NCI-H345 treated with DMSO at 0.1 percent for 48 hours (cell line): Measurements from ENCODE around the gene SBF2.
"Not testable (repeated sequence)": the region's sequence is repeated elsewhere in the genome, so short reads cannot be mapped to it uniquely, and the experiment has no call there.

Experiments used
- DNase-seq: peaks from one replicate; lab custom pipeline; 2025; ENCODE audit not compliant: unreplicated experiment; lab: John Stamatoyannopoulos, UW

The SBF2 gene

DNA sequence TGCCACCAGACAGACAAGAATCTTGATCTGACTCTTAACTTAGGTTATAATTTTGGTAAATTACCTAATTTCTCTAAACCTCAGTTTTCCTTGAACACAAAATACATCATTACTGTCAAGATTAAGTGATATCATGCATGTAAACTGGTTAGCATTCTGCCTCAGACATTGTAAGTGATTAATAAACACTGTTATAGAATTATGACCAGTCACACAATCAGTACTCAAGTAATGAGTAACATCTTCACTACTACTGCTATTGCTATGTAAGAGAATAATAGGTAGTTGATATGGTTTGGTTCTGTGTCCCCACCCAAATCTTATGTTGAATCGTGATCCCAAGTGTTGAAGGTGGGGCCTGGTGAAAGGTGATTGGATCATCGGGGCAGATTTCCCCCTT lies 218.9 kb downstream of the SBF2 start:
- no peak for DNase-seq

DNA sequence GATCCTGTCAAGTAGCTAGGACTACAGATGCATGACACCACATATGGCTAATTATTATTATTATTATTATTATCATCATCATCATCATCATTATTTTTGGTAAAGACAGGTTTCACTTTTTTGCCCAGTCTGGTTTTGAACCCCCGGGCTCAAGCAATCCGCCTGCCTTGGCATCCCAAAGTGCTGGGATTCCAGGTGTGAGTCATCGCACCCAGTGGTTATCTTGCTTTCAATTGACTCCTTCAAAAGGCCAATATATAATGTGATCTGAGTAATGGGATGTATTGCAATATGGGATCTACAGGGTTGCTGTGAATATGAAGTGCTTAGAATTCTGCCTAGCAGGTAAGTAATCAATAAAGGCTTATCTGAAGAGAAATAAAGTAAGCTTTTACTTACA lies 221.2 kb downstream of the SBF2 start:
- no peak for DNase-seq

DNA sequence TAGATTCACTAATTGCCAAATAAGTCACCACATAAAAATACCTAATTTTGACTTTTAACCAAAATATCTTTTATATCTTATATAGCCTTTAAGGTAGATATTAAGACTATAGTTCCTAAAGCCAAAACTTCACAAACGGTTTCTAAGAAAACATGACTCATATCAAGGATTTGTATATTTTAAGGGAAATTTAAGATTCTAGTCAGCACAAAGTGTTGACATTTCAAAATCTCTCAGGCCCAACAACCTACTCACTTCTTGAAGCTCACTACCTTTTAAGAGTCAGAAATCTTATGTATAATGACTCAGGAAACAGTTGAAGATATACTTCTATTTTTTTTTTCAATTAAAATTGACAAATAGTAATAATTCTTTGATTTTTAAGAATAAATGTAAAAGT lies 221.9 kb downstream of the SBF2 start:
- no peak for DNase-seq

DNA sequence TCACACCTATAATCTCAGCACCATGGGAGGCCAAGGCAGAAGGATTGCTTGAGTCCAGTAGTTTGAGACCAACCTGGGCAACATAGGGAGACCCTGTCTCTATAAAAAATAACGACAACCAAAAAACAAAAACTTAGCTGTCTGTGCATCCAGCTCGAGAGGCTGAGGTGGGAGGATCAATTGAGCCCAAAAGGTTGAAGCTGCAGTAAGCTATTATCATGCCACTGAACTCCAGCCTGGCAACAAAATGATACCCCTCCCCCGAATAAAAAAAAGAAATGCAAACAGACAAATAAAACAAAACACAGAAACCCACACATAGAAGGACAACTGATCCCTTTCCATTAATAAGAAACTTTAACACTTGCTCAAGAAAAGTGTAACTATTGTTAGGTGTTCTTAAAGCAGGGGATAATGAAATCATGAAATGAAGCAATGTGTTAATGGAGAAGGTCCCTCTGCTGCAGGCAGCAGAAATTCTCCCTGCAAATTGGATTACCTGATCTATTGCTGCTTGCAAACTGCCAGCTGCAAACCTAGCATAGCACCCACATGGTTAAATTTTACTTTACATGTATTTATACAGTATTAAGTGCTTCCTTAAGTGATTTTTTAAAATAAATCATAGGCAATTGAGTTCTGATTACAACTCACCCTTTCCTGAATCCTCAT lies 226.3 kb downstream of the SBF2 start:
- no peak for DNase-seq

DNA sequence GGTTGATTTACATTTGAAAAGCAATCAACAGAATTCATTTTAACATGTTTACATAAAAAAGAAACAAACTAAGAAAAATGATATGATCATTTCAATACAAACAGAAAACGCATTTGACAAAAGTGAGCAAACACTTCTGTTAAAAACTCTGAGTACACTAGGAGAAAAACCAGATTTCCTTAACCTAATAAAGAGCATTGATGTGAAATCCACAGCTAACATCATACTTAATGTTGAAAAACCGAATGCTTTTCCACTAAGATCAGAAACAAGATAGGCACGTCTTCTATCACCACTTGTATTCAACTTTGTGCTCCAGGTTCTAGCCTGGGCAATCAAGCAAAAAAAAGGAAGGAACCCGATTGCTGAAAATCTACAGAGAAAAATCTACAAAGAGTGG lies 227.6 kb downstream of the SBF2 start:
- DNase-seq: no peak

DNA sequence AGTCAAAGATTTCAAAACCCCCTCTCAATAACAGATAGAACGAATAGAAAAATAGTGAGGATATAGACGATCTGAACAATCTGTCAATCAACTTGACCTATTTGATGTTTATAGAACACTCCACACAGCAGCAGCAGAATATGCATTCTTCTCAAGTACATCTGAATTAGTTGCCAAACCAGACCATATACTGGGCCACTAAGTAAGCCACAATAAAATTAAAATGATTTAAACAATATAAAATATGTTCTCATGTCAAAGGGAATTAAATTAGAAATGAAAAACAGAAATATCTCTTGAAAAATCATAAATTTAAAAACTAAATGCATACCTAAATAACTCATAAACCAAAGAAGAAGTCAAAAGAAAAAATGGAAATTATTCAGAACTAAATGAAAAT lies 229.2 kb downstream of the SBF2 start:
- no peak for DNase-seq

DNA sequence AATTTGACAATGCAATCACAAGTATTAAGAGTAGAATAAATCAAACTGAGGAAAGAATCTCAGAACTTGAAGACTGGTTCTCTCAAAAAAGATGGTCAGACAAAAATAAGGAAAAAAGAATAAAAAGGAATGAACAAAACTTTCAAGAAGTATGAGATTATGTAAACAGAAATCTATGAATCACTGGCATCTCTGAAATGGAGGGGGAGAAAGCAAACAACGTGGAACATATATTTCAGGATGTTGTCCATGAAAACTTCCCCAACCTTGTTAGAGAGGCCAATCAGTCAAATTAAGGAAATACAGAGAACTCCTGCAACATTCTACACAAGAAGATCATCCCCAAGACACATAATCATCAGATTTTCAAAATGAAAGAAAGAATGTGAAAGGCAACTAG lies 235.7 kb downstream of the SBF2 start:
- no peak for DNase-seq

DNA sequence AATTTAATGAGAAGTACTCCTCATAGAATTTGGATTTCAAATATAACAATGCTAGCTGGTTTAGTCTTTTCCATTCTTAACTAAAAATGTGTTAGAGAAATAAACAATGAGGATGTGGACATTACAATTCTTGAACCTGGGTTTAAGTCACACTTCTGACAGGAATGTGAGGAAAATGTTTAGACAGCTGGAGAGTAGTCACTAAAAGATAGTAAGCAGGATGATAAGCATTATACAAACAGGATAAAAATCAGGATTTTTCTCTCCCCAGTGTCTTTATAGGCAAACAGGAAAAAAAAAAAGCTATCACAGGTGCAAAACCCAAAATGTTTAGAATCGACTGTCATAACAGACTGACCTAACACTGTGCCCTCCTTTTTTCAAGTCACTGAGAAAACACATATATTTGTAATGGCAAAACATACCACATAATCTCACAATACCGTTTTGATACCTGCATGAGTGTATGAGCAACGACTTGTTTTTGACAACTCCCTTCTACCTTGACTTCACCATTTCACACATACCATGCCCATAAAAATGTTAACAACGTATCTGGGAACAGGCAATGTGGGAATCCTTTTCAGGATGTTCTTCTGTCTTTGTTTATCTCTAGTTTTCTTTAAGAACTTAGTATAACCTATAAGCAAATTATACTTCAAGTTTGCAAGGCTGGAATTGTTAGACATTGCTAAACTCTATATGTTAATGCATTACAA lies 242.0 kb downstream of the SBF2 start:
- no peak for DNase-seq

DNA sequence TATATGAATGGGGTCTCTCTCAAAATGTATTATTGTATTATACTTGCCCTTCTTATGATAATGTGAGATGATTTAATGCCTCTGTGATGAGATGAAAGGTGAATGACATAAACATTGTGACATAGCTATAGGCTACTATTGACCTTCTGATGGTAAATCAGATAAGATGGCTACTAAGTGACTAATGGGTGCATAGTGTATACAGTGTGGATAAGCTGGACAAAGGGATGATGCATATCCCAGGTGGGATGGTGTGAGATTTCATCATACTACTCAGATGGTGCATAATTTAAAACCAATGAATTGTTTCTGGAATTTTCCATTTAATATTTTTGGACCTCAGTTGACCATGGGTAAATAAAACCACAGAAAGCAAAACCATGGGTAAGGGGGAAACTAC lies 243.5 kb downstream of the SBF2 start:
- no peak for DNase-seq

DNA sequence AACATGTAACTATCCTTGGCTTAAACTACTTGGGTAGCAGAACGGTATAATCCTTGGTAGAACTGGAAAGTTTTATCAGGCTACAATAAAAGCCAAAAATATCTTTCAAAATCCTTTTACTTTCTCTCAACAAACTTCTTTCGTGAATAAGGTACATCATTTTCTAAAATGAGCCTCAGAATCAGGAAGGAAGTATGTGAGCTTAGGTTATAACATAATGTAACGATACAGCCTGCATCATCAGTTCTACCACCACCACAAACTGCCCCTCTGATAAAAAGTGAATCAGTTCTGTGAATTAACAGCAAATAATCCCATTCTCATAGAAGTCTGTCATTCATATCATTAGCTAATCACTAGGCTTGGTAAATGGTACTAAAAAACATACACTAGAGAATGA lies 244.3 kb downstream of the SBF2 start:
- no peak for DNase-seq

DNA sequence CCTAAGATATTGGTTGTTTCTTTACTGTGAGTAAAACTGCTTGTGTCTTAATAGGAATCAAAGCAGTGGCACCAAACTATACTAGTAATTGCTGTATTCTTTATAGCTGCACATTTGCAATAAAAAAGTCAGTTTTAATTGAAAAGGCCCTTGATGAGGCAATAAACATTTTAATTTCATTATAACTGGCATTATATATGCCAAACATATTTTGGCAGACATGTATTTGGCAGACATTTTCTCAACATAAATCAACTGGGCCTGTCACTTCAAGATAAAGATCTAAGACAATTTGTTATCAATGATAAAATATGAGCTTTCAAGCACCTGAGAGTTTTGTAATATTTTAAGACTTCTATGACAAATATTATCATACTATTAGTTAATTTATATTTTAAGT lies 245.7 kb downstream of the SBF2 start:
- no peak for DNase-seq

DNA sequence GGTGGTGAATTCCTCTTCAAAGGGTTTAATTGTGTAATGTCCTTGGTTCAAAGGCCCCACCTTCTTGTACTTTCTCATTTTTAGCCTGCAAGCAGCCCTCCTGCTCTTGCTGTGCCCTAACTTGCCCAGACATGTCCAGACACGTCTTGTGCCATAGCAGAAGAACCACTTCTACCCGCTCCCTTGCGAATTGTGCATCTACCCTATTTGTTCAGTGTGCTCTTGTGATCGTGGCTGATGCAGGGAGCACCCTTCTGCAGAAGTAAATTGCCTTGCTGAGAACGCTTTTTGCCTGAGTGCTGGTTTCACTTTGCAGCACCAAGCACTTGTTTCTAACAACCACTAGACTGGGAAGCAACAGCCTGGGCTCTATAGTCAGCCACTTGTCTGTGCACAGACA lies 249.4 kb downstream of the SBF2 start:
- no peak for DNase-seq

DNA sequence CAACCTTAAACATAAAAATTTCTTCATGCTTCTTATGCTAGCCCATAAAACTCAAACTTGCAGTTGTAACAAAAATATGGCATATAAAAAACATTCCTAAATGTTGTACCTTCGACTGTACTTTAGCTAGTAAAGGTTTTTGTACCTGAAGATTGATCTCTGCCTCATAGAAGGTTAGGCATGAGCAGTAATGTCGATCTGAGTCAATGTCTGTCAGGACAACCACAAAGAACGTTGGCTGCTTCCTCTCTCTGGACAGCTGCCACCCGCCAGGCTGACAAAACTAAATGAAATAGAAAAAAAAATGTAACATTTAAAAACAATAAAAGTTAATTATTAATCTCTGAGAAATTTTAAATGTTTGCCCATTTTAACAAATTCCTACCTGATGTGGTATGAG lies 251.3 kb downstream of the SBF2 start:
- no peak for DNase-seq

DNA sequence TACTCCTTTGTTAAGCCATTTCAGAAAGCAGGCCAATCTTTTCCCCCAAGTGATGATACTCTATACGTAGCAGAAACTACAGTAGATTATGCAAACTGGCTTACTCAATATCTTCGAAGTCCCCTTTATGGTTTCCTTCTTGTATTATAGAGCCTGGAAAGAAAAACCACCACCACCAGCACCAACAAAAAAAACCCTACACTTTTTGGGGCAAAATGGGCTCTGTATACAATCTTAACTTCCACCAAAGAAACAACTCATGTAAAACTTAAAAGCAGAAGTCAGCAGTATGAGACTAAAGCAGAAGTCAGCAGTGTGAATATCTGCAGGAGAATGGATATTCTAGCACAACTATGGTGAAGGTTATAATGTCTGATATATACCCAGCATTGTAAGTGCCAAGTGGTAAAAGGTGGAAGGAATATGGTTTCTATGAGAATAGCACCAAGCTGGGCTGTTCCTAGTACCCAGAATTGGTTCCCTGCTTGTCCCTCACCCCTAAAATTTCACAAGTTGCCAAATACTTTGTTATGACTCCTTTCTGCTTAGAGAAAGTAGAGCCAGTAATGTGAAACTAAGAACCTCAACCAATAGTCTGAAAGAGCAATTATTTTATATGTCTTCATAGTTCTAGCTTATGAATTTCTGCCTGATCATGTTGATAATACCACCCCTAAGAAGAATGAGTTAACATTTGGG lies 252.1 kb downstream of the SBF2 start:
- no peak for DNase-seq

DNA sequence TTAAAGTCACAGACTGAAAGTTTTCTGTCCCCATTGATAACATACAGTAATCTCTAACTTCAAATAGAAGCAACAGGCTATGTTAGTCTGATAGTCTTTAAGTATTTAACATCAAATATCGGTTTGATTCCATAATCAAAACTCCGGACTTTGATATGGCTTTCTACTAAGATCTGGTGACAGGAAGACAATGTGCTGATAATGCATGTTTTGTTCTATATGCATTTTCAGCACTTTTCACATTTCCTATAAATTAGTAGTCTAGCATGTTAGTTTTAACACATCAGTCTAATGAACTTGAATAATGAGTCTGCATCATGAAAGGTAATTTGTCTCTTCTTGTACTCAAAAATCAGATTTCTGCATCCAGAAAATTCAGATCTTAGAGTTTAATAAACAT lies 252.7 kb downstream of the SBF2 start:
- no peak for DNase-seq

DNA sequence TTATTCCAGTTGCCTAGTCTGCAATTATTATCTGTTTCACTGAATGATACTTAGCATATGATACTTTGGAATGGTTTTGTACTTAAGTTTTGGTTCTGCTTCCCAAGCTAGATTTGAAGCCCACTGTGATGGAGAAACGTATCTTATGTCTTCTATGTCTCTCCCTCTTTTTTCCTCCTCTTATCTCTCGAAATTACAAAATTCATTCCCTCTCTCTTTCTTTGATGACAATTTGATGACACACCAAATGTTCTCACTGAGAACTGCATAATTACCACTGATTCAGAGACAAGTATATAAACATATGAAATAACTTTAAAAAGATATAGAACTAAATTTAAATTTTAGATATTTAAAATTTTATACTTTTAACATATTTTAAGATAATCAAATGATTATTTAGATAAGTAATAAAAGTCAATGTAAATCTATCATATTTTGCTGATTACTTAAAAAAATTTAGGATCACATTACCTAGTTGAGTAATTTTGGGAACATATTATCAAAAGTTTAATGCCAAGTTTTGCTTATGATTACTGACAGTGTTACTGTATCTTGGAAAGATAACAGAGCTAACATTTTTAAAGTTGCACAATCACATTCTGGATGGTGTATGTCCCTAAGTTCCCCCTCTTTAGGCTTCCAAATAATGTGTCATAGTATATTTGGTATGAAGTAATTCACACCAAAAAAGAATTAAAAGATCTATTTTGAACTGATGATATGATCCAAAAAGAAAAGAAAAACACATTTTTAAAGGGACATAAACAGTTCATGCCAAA lies 255.3 kb downstream of the SBF2 start:
- no peak for DNase-seq

DNA sequence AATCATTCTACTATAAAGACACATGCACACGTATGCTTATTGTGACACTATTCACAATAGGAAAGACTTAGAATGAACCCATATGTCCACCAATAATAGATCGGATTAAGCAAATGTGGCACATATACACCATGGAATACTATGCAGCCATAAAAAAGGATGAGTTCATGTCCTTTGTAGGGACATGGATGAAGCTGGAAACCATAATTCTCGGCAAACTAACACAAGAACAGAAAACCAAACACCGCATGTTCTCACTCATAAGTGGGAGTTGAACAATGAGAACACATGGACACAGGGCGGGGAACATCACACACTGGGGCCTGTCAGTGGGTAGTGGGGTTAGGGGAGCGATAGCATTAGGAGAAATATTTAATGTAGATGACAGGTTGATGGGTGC lies 258.1 kb downstream of the SBF2 start:
- not testable (repeated sequence) for DNase-seq

DNA sequence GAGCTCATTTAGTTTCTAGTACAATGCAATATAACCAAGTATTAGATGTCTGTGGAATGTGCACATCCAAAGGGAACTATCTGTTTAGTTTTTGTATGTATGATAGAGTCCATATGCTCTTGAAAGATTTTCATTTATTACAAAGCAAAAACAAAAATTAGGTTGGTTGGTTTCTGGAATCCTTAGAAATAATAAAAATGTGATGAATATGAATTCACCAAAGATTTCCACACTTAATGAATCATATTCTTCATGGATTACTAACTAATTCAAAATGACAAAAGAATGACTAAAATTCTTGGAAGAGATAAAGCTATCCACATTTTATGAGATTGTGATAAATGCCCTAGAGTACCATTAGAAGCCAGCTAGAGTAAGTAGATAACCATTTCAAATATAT lies 261.1 kb downstream of the SBF2 start:
- no peak for DNase-seq

DNA sequence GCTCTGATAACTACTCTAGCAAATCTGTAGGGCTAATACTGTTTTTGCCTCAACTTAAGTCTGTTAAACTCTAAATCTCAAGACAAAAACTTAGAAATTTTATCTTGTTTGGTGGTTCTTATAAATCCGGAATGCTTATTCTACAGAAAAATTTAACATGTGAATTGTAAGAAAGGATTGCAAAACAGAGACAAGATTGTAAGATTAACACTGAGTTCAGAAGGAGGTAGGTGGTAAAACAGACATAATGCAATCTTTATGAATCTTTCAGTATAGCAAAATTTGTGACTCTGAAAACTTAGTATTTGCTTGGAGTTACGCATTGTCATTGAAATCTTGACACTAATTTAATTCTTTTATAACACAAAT lies 263.9 kb downstream of the SBF2 start:
- no peak for DNase-seq

DNA sequence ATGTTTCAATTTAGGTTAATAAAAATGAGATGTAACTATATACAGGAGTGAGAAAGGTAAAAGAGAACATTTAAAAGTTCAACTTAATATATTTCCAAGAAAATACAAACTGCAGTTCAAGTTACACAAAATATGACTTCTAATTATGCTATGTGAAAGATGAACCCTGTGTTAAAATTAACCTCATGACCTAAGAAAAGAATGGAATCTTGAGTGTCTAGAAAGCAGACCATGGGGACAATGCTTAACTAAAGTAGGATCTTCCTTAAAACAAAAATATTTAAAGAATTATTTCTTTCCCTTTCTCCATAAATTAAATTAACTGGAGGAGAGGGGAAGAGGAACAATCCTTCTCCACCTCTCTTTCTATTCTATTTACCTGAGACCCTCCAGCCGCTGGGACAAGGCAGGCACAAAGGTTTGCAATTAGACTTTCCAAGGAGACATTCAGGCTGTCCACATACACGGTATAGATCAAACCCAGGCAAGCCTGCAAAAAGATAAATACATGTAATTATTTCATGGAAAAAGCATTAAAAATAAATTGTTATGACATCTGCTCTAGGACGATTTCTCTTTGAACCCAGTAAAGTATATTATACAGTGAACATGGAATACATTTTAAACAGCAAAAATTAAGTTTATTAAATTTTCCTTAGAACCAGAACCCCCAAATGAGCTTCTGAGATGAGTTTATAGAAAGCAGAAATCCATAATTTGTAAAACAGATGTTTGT lies 264.5 kb downstream of the SBF2 start:
- DNase-seq: no peak

DNA sequence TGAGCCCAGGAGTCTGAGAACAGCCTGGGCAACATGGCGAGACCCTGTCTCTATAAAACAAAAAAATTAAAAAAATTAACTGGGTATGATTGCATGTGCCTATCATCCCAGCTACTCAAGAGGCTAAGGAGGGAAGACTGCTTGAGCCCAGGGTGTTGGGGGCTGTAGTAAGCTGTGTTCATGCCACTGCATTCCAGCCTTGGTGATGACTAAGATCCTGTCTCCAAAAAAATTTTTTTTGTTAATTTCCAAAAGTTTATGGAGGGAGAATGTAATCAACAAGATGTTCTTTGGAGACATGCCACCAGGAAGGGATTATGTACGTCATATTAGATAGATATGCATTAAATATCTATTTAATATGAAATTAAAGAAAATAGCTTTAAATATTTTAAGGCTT lies 267.5 kb downstream of the SBF2 start:
- no peak for DNase-seq
